Measurements from ENCODE around the gene IKBIP. TPM values are rescaled to one million over a fixed set of nuclear protein-coding genes. Genes with fewer than 3 reads are reported as not detected.

IKBIP gene
- total and polyA plus RNA-seq, 9 of the 15 experiments (the other 6 are each of a cell fraction or from before 2014, with no cell fraction given) = 3.3 to 19.5 (median 14.9) TPM

GRCh38 chr12:98653866-98654493, 9.4 kb upstream of the IKBIP start:
- H3K4me3 ChIP-seq = no peak overlapping the region
- no peaks in the 10 kb centered on the region for H3K79me2 ChIP-seq (ENCODE audit: control insufficient read depth, insufficient read depth, low read length)
- H3K36me3 ChIP-seq (ENCODE audit: control insufficient read depth, insufficient read depth, low read length) = peaks cover 20% of the 10 kb centered on the region; the same call in 2 of the 3 replicates
- ATAC-seq (peak; percentile 61), DNase-seq (ENCODE audit: extremely low read depth in 1 of 4, low spot score in 3 of 4) (peak; percentile 23 to 69 (median 29)), FAIRE-seq (peak; percentile 78)
- H3K4me1 ChIP-seq (replicated peaks in 1 of 2; ENCODE audit: control insufficient read depth in 2 of 2, insufficient read depth in 2 of 2, low read length in 2 of 2) = peaks cover 0 to 12% of the 10 kb centered on the region in 2 experiments; a peak in 2 of 5 replicates
- H3K4me2 ChIP-seq (ENCODE audit: insufficient read depth, low read length) = no peak overlapping the region
- no peaks in the 10 kb centered on the region for H4K20me1 ChIP-seq (replicated peaks; ENCODE audit: control insufficient read depth, insufficient read depth, low read length)
- no peaks in the 10 kb centered on the region for H3K9me3 ChIP-seq (replicated peaks; ENCODE audit: control insufficient read depth, insufficient read depth, low read depth, low read length)
- no TSS peak for BruUV-seq (replicated peaks)
- no peak overlapping the region for H3K9ac ChIP-seq (ENCODE audit: insufficient read depth in 1 of 2, low read depth in 2 of 2, low read length in 2 of 2)
- intact Hi-C loops (cut with micrococcal nuclease) (loop anchor here (1.0 to 2.0 kb wide), 3 partner anchors 87 to 237 kb away; no protein-coding TSS in a partner anchor), in situ Hi-C loops (cut with MboI) (no loop called here)
- H2AFZ ChIP-seq (ENCODE audit: low read depth, low read length) = no peak overlapping the region
- POLR2A ChIA-PET = interaction anchor here (0.7 to 1.0 kb wide), 2 partner anchors 15 to 345 kb away, joined by 3 to 4 read pairs; no protein-coding TSS in a partner anchor
- no peaks in the 10 kb centered on the region for H3K27me3 ChIP-seq (ENCODE audit: control insufficient read depth in 2 of 2, insufficient read depth in 2 of 2, low read length in 2 of 2)
- WGBS (ENCODE audit: insufficient coverage, low coverage, missing lambda C conversion rate) = 100% methylated on average over 1 of the region's 1 CpG
- H3K27ac ChIP-seq (ENCODE audit: extremely low read depth, low read depth, low read length) = no peak overlapping the region
- CTCF ChIA-PET (ENCODE audit: low intra/inter-chr PET ratio) = interaction anchor here (0.7 to 1.5 kb wide), 5 partner anchors 48 to 237 kb away, joined by 3 to 12 read pairs (median 6); no protein-coding TSS in a partner anchor
- no peaks in the 10 kb centered on the region for H3K9me1 ChIP-seq (ENCODE audit: control insufficient read depth, insufficient read depth, low read length)
- no peak for TF ChIP-seq ZBTB1 (CRISPR knock-in tag; IDR thresholded peaks at IDR 0.05; ENCODE audit: borderline replicate concordance, low read depth)
- no peak for TF ChIP-seq CXXC5 (CRISPR knock-in tag; IDR thresholded peaks at IDR 0.05)
- no peak for TF ChIP-seq HES1 (IDR thresholded peaks at IDR 0.05; ENCODE audit: low read depth)
- TF ChIP-seq L3MBTL2 (IDR thresholded peaks at IDR 0.05) = no peak
- no peak for TF ChIP-seq UBTF (IDR thresholded peaks at IDR 0.05; ENCODE audit: borderline replicate concordance in 1 of 2, low read depth in 2 of 2, low read length in 2 of 2)
- TF ChIP-seq ZNF668 (CRISPR knock-in tag; IDR thresholded peaks at IDR 0.05) = no peak
- no peak for TF ChIP-seq ZKSCAN1 (IDR thresholded peaks at IDR 0.05; ENCODE audit: low read depth, low read length)
- TF ChIP-seq GATAD2A (IDR thresholded peaks at IDR 0.05) = no peak
- TF ChIP-seq CTCF (IDR thresholded peaks at IDR 0.05 in 2 of 3, conservative IDR thresholded peaks at IDR 0.05 in 1 of 3; ENCODE audit: insufficient read depth in 2 of 3, low read depth in 1 of 3, low read length in 3 of 3) = peak; percentile 42 to 79 (median 59); a peak in 5 of 6 replicates
- peak; percentile 62; the same call in 1 of the 2 replicates for TF ChIP-seq DEAF1 (CRISPR knock-in tag; IDR thresholded peaks at IDR 0.05)
- TF ChIP-seq DIDO1 (tag; IDR thresholded peaks at IDR 0.05; ENCODE audit: low read depth) = no peak
- peak; percentile 68 to 77 for TF ChIP-seq FOXK2 (conservative IDR thresholded peaks at IDR 0.05 in 1 of 2, IDR thresholded peaks at IDR 0.05 in 1 of 2; ENCODE audit: low read depth in 2 of 2)

Data from K562 (cell line).